HepG2 (cell line): Measurements from ENCODE around the gene TUBG2. TPM values are rescaled to one million over a fixed set of nuclear protein-coding genes. Genes with fewer than 3 reads are reported as not detected.
A peak's percentile ranks its signal among the peaks of the same experiment; 100 is the strongest.

Experiments
- ATAC-seq: fragments of 200-7000 bp; cut with Tn5 transposase; 3 replicates; pipeline ENCODE4 v1.9.1; 2020; ENCODE audit warnings: mild to moderate bottlenecking, moderate library complexity
- Bru-seq: library from RNA; stranded (reverse); fragments of 400-500 nt; gene quantifications from one replicate; lab custom pipeline; 2021; lab: Mats Ljungman, UMichigan
- BruChase-seq, 2 experiments: library from RNA; stranded (reverse); fragments of 400-500 nt; gene quantifications; one replicate each; lab custom pipeline; 2021; lab: Mats Ljungman, UMichigan
- BruUV-seq: library from RNA; stranded (reverse); fragments of 400-500 nt; replicated peaks from 2 replicates; lab custom pipeline; 2021; lab: Mats Ljungman, UMichigan
- CTCF ChIA-PET: fragments of 300-600 bp; formaldehyde crosslinking; extraction: SDS; loops from one replicate; lab custom pipeline; 2021; ENCODE audit warnings: low total read pairs, inconsistent platforms, low intra/inter-chr PET ratio; lab: Yijun Ruan, JAX
- POLR2A ChIA-PET: fragments of 350-600 bp; sonication (Branson Sonifier 250); formaldehyde crosslinking; loops from one replicate; lab custom pipeline; 2020; ENCODE audit warnings: antibody characterized with exemption, inconsistent platforms; lab: Yijun Ruan, JAX
- DNase-seq: peaks from one replicate; pipeline ENCODE4 v3.0.0-alpha.2; 2015; ENCODE audit warnings: low spot score
- FAIRE-seq: peaks from 3 replicates; lab custom pipeline; 2011; peaks lifted over from hg19 to GRCh38; lab: Jason Lieb, UNC
- H2AFZ ChIP-seq: one replicate; pipeline ENCODE4 v1.6.1; 2011; ENCODE audit warnings: low read length, inconsistent platforms
- H3K27ac ChIP-seq: fragments of 300-600 bp; 3 replicates; pipeline ENCODE4 v1.8.0; 2011; ENCODE audit warnings: mixed run types, mild to moderate bottlenecking, mixed read lengths, low read length, inconsistent platforms; ENCODE audit not compliant: insufficient read depth; ENCODE audit errors: extremely low read length
- H3K27me3 ChIP-seq, 2 experiments: fragments of 200-600 bp in 1 of 2; 2 replicates in 1 of 2; 3 replicates in 1 of 2; pipeline versions ENCODE4 v1.6.0 to v1.8.0; 2011; ENCODE audit warnings: low read length in 2 of 2, mild to moderate bottlenecking in 2 of 2, moderate library complexity in 2 of 2, inconsistent platforms in 1 of 2; ENCODE audit not compliant: insufficient read depth in 2 of 2, control insufficient read depth in 1 of 2
- H3K36me3 ChIP-seq, 2 experiments: fragments of 200-600 bp in 1 of 2; replicated peaks in 1 of 2; 2 replicates in 1 of 2; 3 replicates in 1 of 2; pipeline versions ENCODE4 v1.5.1 to v1.8.0; 2011; ENCODE audit warnings: low read length in 2 of 2, inconsistent platforms in 1 of 2; ENCODE audit not compliant: insufficient read depth in 2 of 2, control insufficient read depth in 1 of 2
- H3K4me1 ChIP-seq: 2 replicates; pipeline ENCODE4 v1.5.1; 2012; ENCODE audit warnings: low read length, inconsistent platforms; ENCODE audit not compliant: insufficient read depth
- H3K4me2 ChIP-seq: 2 replicates; pipeline ENCODE4 v1.6.0; 2011; ENCODE audit warnings: low read depth, low read length, inconsistent platforms
- H3K4me3 ChIP-seq, 3 experiments: fragments of 200-600 bp in 1 of 3; sonication (generic), shearing (Covaris generic) in 1 of 3; replicated peaks in 1 of 3; 2 replicates each; pipeline ENCODE4 v1.5.1; 2011 to 2016; ENCODE audit warnings: low read length in 3 of 3, inconsistent platforms in 2 of 3, low read depth in 2 of 3, mild to moderate bottlenecking in 2 of 3, control low read depth in 1 of 3, mixed read lengths in 1 of 3; ENCODE audit not compliant: insufficient read depth in 1 of 3
- H3K79me2 ChIP-seq: one replicate; pipeline ENCODE4 v1.6.1; 2011; ENCODE audit warnings: low read length, inconsistent platforms; ENCODE audit not compliant: insufficient read depth
- H3K9ac ChIP-seq: 2 replicates; pipeline ENCODE4 v1.6.0; 2011; ENCODE audit warnings: mild to moderate bottlenecking, low read depth, low read length, inconsistent platforms; ENCODE audit not compliant: insufficient read depth
- H3K9me3 ChIP-seq: 2 replicates; pipeline ENCODE4 v1.5.1; 2012; ENCODE audit warnings: mild to moderate bottlenecking, low read length
- H4K20me1 ChIP-seq: 2 replicates; pipeline ENCODE4 v1.6.0; 2011; ENCODE audit warnings: inconsistent platforms, mild to moderate bottlenecking, low read length, moderate library complexity; ENCODE audit not compliant: insufficient read depth
- BRF2 ChIP-seq: sonication (generic); formaldehyde crosslinking; IDR thresholded peaks from 2 replicates; pipeline ENCODE4 v1.8.1; 2022; ENCODE audit warnings: mild to moderate bottlenecking, missing genetic modification reagents
- ISX ChIP-seq: sonication (generic); formaldehyde crosslinking; conservative IDR thresholded peaks from 2 replicates; pipeline ENCODE4 v1.5.0; 2020; ENCODE audit warnings: missing genetic modification reagents
- PHB2 ChIP-seq: fragments of 450-650 bp; IDR thresholded peaks from 2 replicates; pipeline ENCODE4 v1.6.1; 2018; ENCODE audit not compliant: partially characterized antibody
- PRPF4 ChIP-seq: fragments of 200-400 bp; formaldehyde crosslinking; IDR thresholded peaks from 2 replicates; pipeline ENCODE4 v1.6.1; 2016; ENCODE audit warnings: low read length, low read depth; ENCODE audit not compliant: poor library complexity, severe bottlenecking
- SMAD3 ChIP-seq: sonication (generic); formaldehyde crosslinking; IDR thresholded peaks from 2 replicates; pipeline ENCODE4 v1.4.0; 2020; ENCODE audit warnings: missing genetic modification reagents
- SOX13 ChIP-seq, 3 experiments: fragments of 450-650 bp in 1 of 3; sonication (generic) in 1 of 3; formaldehyde crosslinking in 1 of 3; IDR thresholded peaks in 2 of 3; conservative IDR thresholded peaks in 1 of 3; 2 replicates each; pipeline versions ENCODE4 v1.5.0 to v1.6.1; 2016 to 2020; ENCODE audit warnings: antibody characterized with exemption in 1 of 3, mild to moderate bottlenecking in 1 of 3, missing compliant biosample characterization in 1 of 3, missing genetic modification reagents in 1 of 3, moderate library complexity in 1 of 3
- ZBTB42 ChIP-seq: sonication (generic); formaldehyde crosslinking; IDR thresholded peaks from 2 replicates; pipeline ENCODE4 v1.5.0; 2020; ENCODE audit warnings: mild to moderate bottlenecking, missing genetic modification reagents
- ZBTB7B ChIP-seq: sonication (generic); formaldehyde crosslinking; IDR thresholded peaks from 2 replicates; pipeline ENCODE4 v1.4.0; 2020; ENCODE audit warnings: missing genetic modification reagents
- ZNF619 ChIP-seq: sonication (generic); formaldehyde crosslinking; IDR thresholded peaks from 2 replicates; pipeline ENCODE4 v1.4.0; 2020; ENCODE audit warnings: mild to moderate bottlenecking, missing genetic modification reagents
- ZNF761 ChIP-seq: sonication (generic); formaldehyde crosslinking; conservative IDR thresholded peaks from 2 replicates; pipeline ENCODE4 v1.4.0; 2020; ENCODE audit warnings: mild to moderate bottlenecking, missing genetic modification reagents
- ZNF777 ChIP-seq: sonication (generic); formaldehyde crosslinking; IDR thresholded peaks from 2 replicates; pipeline ENCODE4 v1.4.0; 2020; ENCODE audit warnings: missing genetic modification reagents
- WGBS: methylation state at CpG from one replicate; pipeline ENCODE4 v1.1.6; 2017; ENCODE audit warnings: low lambda C conversion rate; 5-methylcytosine and 5-hydroxymethylcytosine counted together
- in situ Hi-C: cut with HindIII; loops from 2 replicates; pipeline ENCODE4 v1.10.0; 2017; ENCODE audit warnings: low pct_unique_long_range_greater_than_20kb; ENCODE audit not compliant: extremely low pct_ligation_motif_present
- intact Hi-C: fragments of 100-400 bp; cut with micrococcal nuclease; formaldehyde crosslinking; loops from one replicate; pipeline ENCODE4 v1.10.0; 2022; ENCODE audit not compliant: unreplicated experiment
- long read RNA-seq, 2 experiments: library from RNA in 1 of 2; library from polyadenylated mRNA in 1 of 2; stranded (forward) in 1 of 2; unstranded in 1 of 2; transcript quantifications; one replicate each; pipeline ENCODE4 v2.0.0, GENCODE V29; 2019 to 2022
- polyA minus RNA-seq, 3 experiments: library from RNA; depleted of rRNA, polyadenylated mRNA; stranded (reverse); fragments of >200 nt; gene quantifications; 2 replicates each; pipeline ENCODE4 v1.2.3, GENCODE V29; 2011; ENCODE audit warnings: low replicate concordance in 1 of 3
- polyA plus RNA-seq, 8 experiments: library from polyadenylated mRNA; depleted of rRNA in 3 of 8; stranded (reverse) in 7 of 8; unstranded in 1 of 8; fragments of >200 nt; fragmentation: Illumina TruSeq in 4 of 8; extraction: Trizol in 4 of 8; gene quantifications; 2 replicates each; pipeline versions ENCODE4 v1.2.1 to v1.2.3, GENCODE V29; 2011 to 2016; ENCODE audit warnings: low read depth in 4 of 8, missing spikeins in 1 of 8, mixed read lengths in 1 of 8; ENCODE audit not compliant: insufficient read depth in 1 of 8
- total RNA-seq, 5 experiments: library from RNA; depleted of rRNA; stranded (reverse); fragments of >200 nt; fragmentation: Illumina TruSeq; extraction: Trizol; gene quantifications; 2 replicates each; pipeline ENCODE4 v1.2.3, GENCODE V29; 2016; ENCODE audit warnings: low read depth in 1 of 5

TUBG2 gene
- 6.6 and 16.0 TPM in 2 replicates for total RNA-seq (2016; rRNA removed; fragmentation: Illumina TruSeq; extraction: Trizol)
- total RNA-seq (2016; cell fraction: cytosol; rRNA removed; fragmentation: Illumina TruSeq; extraction: Trizol; ENCODE audit: low read depth), result 6.2 and 7.8 TPM in 2 replicates
- total RNA-seq (2016; cell fraction: insoluble cytoplasmic fraction; rRNA removed; fragmentation: Illumina TruSeq; extraction: Trizol), result 5.9 and 16.8 TPM in 2 replicates
- 10.7 and 11.2 TPM in 2 replicates for total RNA-seq (2016; cell fraction: membrane; rRNA removed; fragmentation: Illumina TruSeq; extraction: Trizol)
- total RNA-seq (2016; cell fraction: nucleus; rRNA removed; fragmentation: Illumina TruSeq; extraction: Trizol), result 22.8 and 25.9 TPM in 2 replicates
- polyA plus RNA-seq (2011; rRNA removed), result 42.3 and 48.3 TPM in 2 replicates
- polyA plus RNA-seq (2011; cell fraction: cytosol; rRNA removed), result 26.1 and 26.6 TPM in 2 replicates
- 251 and 257 TPM in 2 replicates for polyA plus RNA-seq (2011; cell fraction: nucleus; rRNA removed)
- 33.9 and 38.4 TPM in 2 replicates for polyA plus RNA-seq (2012)
- 10.7 and 13.2 TPM in 2 replicates for polyA plus RNA-seq (2016; cell fraction: cytosol; fragmentation: Illumina TruSeq; extraction: Trizol; ENCODE audit: low read depth)
- 13.2 and 18.2 TPM in 2 replicates for polyA plus RNA-seq (2016; cell fraction: insoluble cytoplasmic fraction; fragmentation: Illumina TruSeq; extraction: Trizol; ENCODE audit: low read depth)
- polyA plus RNA-seq (2016; cell fraction: membrane; fragmentation: Illumina TruSeq; extraction: Trizol; ENCODE audit: low read depth), result 19.9 and 20.4 TPM in 2 replicates
- polyA plus RNA-seq (2016; cell fraction: nucleus; fragmentation: Illumina TruSeq; extraction: Trizol; ENCODE audit: insufficient read depth, low read depth), result 85.4 and 93.9 TPM in 2 replicates
- 4.8 and 24.0 TPM in 2 replicates for polyA minus RNA-seq (2011; rRNA and poly(A)+ RNA removed; ENCODE audit: low replicate concordance)
- polyA minus RNA-seq (2011; cell fraction: cytosol; rRNA and poly(A)+ RNA removed), result 8.4 and 8.6 TPM in 2 replicates
- polyA minus RNA-seq (2011; cell fraction: nucleus; rRNA and poly(A)+ RNA removed), result 41.6 and 47.0 TPM in 2 replicates
- percentile 84 among the genes with signal in this experiment for Bru-seq, nascent RNA
- percentile 86 among the genes with signal in this experiment for BruChase-seq, experiment 1, labeled RNA remaining after a 6-hour chase
- percentile 88 among the genes with signal in this experiment for BruChase-seq, experiment 2, labeled RNA remaining after a 2-hour chase
- long read RNA-seq, experiment 1, transcript TUBG2-201 (11 exons, 1,761 nt), result major isoform, 17 of 29 reads
- long read RNA-seq, experiment 1, partial matches to known transcripts, result 8 of 29 reads
- long read RNA-seq, experiment 1, other reads (novel, unspliced or antisense), result 4 of 29 reads
- long read RNA-seq, experiment 2, transcript TUBG2-201 (11 exons, 1,761 nt), result major isoform, 11 of 28 reads
- long read RNA-seq, experiment 2, partial matches to known transcripts, result 4 of 28 reads
- long read RNA-seq, experiment 2, other reads (novel, unspliced or antisense), result 12 of 28 reads

GRCh38 chr17:42659079-42659931, at the start of gene TUBG2:
TSS of gene TUBG2 (plus strand) at chr17:42659284. CDS start at chr17:42659504, 220 bp downstream.
- Histone ChIP-seq H3K79me2 (no peaks in the 10 kb centered on the region), H3K4me1 (peaks cover 47% of the 10 kb centered on the region), H2AFZ (peak within 1 kb of the TSS; percentile 91), H3K27me3 (no peaks in the 10 kb centered on the region; a peak in 1 of 5 replicates), H3K4me3 (peak within 1 kb of the TSS; percentile 76 to 94 (median 93)), H3K4me2 (peak within 1 kb of the TSS; percentile 97), H4K20me1 (no peaks in the 10 kb centered on the region), H3K9me3 (0 out of 2 replicates have a peak, but pooled peaks cover 5% of the 10 kb centered on the region), H3K27ac (peak within 1 kb of the TSS; percentile 82), H3K36me3 (peaks cover 4 to 16% of the 10 kb centered on the region in 2 experiments; a peak in 4 of 5 replicates), H3K9ac (peak within 1 kb of the TSS; percentile 86)
- FAIRE-seq (peak; percentile 63), DNase-seq (peak; percentile 92), ATAC-seq (peak; percentile 92)
- POLR2A ChIA-PET, result interaction anchor here (0.5 to 4.5 kb wide), 17 partner anchors 9 to 181 kb away, joined by 3 to 65 read pairs (median 5); partner anchors contain the start of genes CCR10, EZH1, NAGLU and PLEKHH3
- WGBS, result under 1% methylated on average over 44 of the region's 59 CpGs
- intact Hi-C loops (loop anchor here (5.0 kb wide), 1 partner anchor 42 kb away; no protein-coding TSS in a partner anchor), in situ Hi-C loops (no loop called here)
- CTCF ChIA-PET, result no interaction called here
- no TSS peak for BruUV-seq
- no peak for TF ChIP-seq ISX
- TF ChIP-seq ZBTB7B (CRISPR knock-in tag), result no peak; the same call in 1 of the 2 replicates
- TF ChIP-seq ZBTB42 (CRISPR knock-in tag), result peak; percentile 95
- no peak for TF ChIP-seq PHB2
- peak; percentile 75 for TF ChIP-seq PRPF4
- TF ChIP-seq BRF2 (CRISPR knock-in tag), result no peak
- TF ChIP-seq ZNF761 (CRISPR knock-in tag), result no peak; the same call in 1 of the 2 replicates
- peak; percentile 37; the same call in 1 of the 2 replicates for TF ChIP-seq SOX13 (IDR thresholded peaks at IDR 0.05)
- peak in 1 of 2 experiments; percentile 31; a peak in 1 of 4 replicates for TF ChIP-seq SOX13 (CRISPR knock-in tag; conservative IDR thresholded peaks at IDR 0.05 in 1 of 2, IDR thresholded peaks at IDR 0.05 in 1 of 2)
- peak; percentile 74; the same call in 1 of the 2 replicates for TF ChIP-seq ZNF777 (CRISPR knock-in tag)
- TF ChIP-seq ZNF619, result no peak
- TF ChIP-seq SMAD3 (CRISPR knock-in tag), result peak; percentile 35; the same call in 1 of the 2 replicates
